PFSK-1 (cell line): Measurements from ENCODE around the gene TDRD3.

Experiments
- POLR2AphosphoS5 ChIP-seq: IDR thresholded peaks from 2 replicates; pipeline ENCODE4 v1.6.1; 2012; ENCODE audit warnings: low read depth, mild to moderate bottlenecking, control low read depth, low read length, moderate library complexity
- REST ChIP-seq, 2 experiments: IDR thresholded peaks; 2 replicates each; pipeline versions ENCODE4 v1.6.1 to v1.8.0; 2011 to 2012; ENCODE audit warnings: low read depth in 2 of 2, low read length in 2 of 2, control low read depth in 1 of 2, inconsistent platforms in 1 of 2, mild to moderate bottlenecking in 1 of 2, moderate library complexity in 1 of 2; ENCODE audit not compliant: insufficient read depth in 1 of 2

GRCh38 chr13:60453490-60453889, 56.5 kb downstream of the TDRD3 start:
- TF ChIP-seq REST (IDR thresholded peaks at IDR 0.05; ENCODE audit: insufficient read depth in 1 of 2, low read depth in 2 of 2, low read length in 2 of 2), result no peak
- TF ChIP-seq POLR2AphosphoS5, result no peak
